Activated T-cell treated with anti-CD3 and anti-CD28 coated beads, Interleukin-2, amount 50 U/mL, for 1 hour (primary cell): ENCODE measurements around the gene STPG2.

Source experiments
- DNase-seq: peaks from one replicate; pipeline ENCODE4 v3.0.0-alpha.2; 2020

STPG2 gene

GRCh38 chr4:98092833-98093439 lies 50.3 kb downstream of the STPG2 start:
- DNase-seq: no peak

- DNase-seq: no peak
These were observed 61.3 kb downstream of the STPG2 start for GRCh38 chr4:98081936-98082335.

GRCh38 chr4:98068495-98068894 lies 74.8 kb downstream of the STPG2 start:
- DNase-seq: no peak

GRCh38 chr4:98055800-98056501 lies 87.3 kb downstream of the STPG2 start:
- no peak for DNase-seq

GRCh38 chr4:98046665-98047064 lies 96.6 kb downstream of the STPG2 start:
- DNase-seq: no peak

- no peak for DNase-seq
These were observed 113.2 kb downstream of the STPG2 start for GRCh38 chr4:98030059-98030458.

GRCh38 chr4:98027827-98028226 lies 115.4 kb downstream of the STPG2 start:
- DNase-seq: no peak

- DNase-seq: no peak
These were observed 116.9 kb downstream of the STPG2 start for GRCh38 chr4:98026362-98026761.

- no peak for DNase-seq
These were observed 136.4 kb downstream of the STPG2 start for GRCh38 chr4:98006814-98007412.

GRCh38 chr4:98006060-98006459 lies 137.2 kb downstream of the STPG2 start:
- DNase-seq: no peak

GRCh38 chr4:98000940-98001339 lies 142.3 kb downstream of the STPG2 start:
- no peak for DNase-seq

GRCh38 chr4:97998203-97998602 lies 145.1 kb downstream of the STPG2 start:
- no peak for DNase-seq

GRCh38 chr4:97994765-97995465 lies 148.4 kb downstream of the STPG2 start:
- no peak for DNase-seq

- no peak for DNase-seq
These were observed 152.9 kb downstream of the STPG2 start for GRCh38 chr4:97990409-97990808.

- no peak for DNase-seq
These were observed 156.1 kb downstream of the STPG2 start for GRCh38 chr4:97987019-97987648.

- DNase-seq: no peak
These were observed 158.6 kb downstream of the STPG2 start for GRCh38 chr4:97984545-97985131.

- DNase-seq: no peak
These were observed 164.3 kb downstream of the STPG2 start for GRCh38 chr4:97978791-97979488.

GRCh38 chr4:97953171-97953941 lies 189.9 kb downstream of the STPG2 start:
- DNase-seq: no peak

- DNase-seq: no peak
These were observed 190.5 kb downstream of the STPG2 start for GRCh38 chr4:97952763-97953162.

GRCh38 chr4:97950836-97951235 lies 192.4 kb downstream of the STPG2 start:
- DNase-seq: no peak

- DNase-seq: no peak
These were observed 200.3 kb downstream of the STPG2 start for GRCh38 chr4:97942951-97943350.
